OCI-LY3 (cell line): ENCODE results near the gene ETF1.

Experiments
- CTCF ChIP-seq: fragments of 200-600, 300-600 bp; sonication (generic); IDR thresholded peaks from 2 replicates; pipeline ENCODE4 v1.5.1; 2014; ENCODE audit warnings: antibody characterized with exemption, low read length, low read depth
- EZH2phosphoT487 ChIP-seq: fragments of 200-600 bp; shearing (Covaris generic); IDR thresholded peaks from 2 replicates; pipeline ENCODE4 v1.6.1; 2018; ENCODE audit warnings: antibody characterized with exemption, mixed run types, low read depth

- TF ChIP-seq CTCF (no peak), EZH2phosphoT487 (no peak)
These were observed 50.4 kb downstream of the ETF1 start for GRCh38 chr5:138492560-138493045.
